H1 (cell line): Measurements from ENCODE around the gene ACY1. TPM values are rescaled to one million over a fixed set of nuclear protein-coding genes. Genes with fewer than 3 reads are reported as not detected.

ENCODE experiments used
- CTCF ChIA-PET: fragments of 300-600 bp; sonication (Branson Sonifier 250); formaldehyde crosslinking; loops from one replicate; lab custom pipeline; 2021; ENCODE audit not compliant: partially characterized antibody; lab: Charles Lee
- POLR2A ChIA-PET: fragments of 300-600 bp; sonication (Branson Sonifier 250); formaldehyde crosslinking; loops from one replicate; lab custom pipeline; 2021; ENCODE audit warnings: inconsistent platforms; ENCODE audit not compliant: partially characterized antibody; lab: Charles Lee
- DNase-seq, 2 experiments: peaks; one replicate each; pipeline versions ENCODE4 v3.0.0 to v3.0.0-alpha.2; 2010 to 2022; ENCODE audit warnings: low spot score in 2 of 2, low read depth in 1 of 2, mixed read lengths in 1 of 2
- FAIRE-seq: peaks from 2 replicates; lab custom pipeline; 2011; peaks lifted over from hg19 to GRCh38; lab: Jason Lieb, UNC
- H2AFZ ChIP-seq: 2 replicates; pipeline ENCODE4 v1.8.1; 2012; ENCODE audit warnings: low read length, inconsistent platforms
- H2AK5ac ChIP-seq: 2 replicates; pipeline ENCODE4 v1.6.1; 2013; ENCODE audit warnings: low read depth, low read length
- H2BK120ac ChIP-seq: replicated peaks from 2 replicates; pipeline ENCODE3; 2013; ENCODE audit warnings: low read depth, low read length, inconsistent platforms
- H2BK12ac ChIP-seq: 2 replicates; pipeline ENCODE4 v1.6.1; 2013; ENCODE audit warnings: low read depth, low read length
- H2BK15ac ChIP-seq: 2 replicates; pipeline ENCODE4 v1.6.1; 2013; ENCODE audit warnings: low read length
- H2BK20ac ChIP-seq: 2 replicates; pipeline ENCODE4 v1.6.1; 2013; ENCODE audit warnings: low read length
- H2BK5ac ChIP-seq: 2 replicates; pipeline ENCODE4 v1.6.1; 2013; ENCODE audit warnings: low read depth, low read length
- H3K14ac ChIP-seq: 2 replicates; pipeline ENCODE4 v1.6.1; 2013; ENCODE audit warnings: inconsistent platforms; ENCODE audit not compliant: insufficient read length
- H3K18ac ChIP-seq: 2 replicates; pipeline ENCODE4 v1.6.1; 2013; ENCODE audit warnings: low read length; ENCODE audit errors: extremely low read depth
- H3K23ac ChIP-seq: 2 replicates; pipeline ENCODE4 v1.6.1; 2013; ENCODE audit warnings: inconsistent platforms; ENCODE audit not compliant: insufficient read length
- H3K23me2 ChIP-seq: 2 replicates; pipeline ENCODE4 v1.6.1; 2013; ENCODE audit warnings: low read depth, low read length
- H3K27ac ChIP-seq: 2 replicates; pipeline ENCODE4 v1.6.1; 2011; ENCODE audit warnings: low read depth, low read length, inconsistent platforms
- H3K27me3 ChIP-seq, 4 experiments: replicated peaks in 1 of 4; 1 replicate in 1 of 4; 2 replicates in 3 of 4; pipeline versions ENCODE4 v1.6.1 to v1.8.1; 2011 to 2013; ENCODE audit warnings: low read length in 3 of 4, mild to moderate bottlenecking in 3 of 4, inconsistent platforms in 2 of 4, mixed read lengths in 2 of 4, moderate library complexity in 1 of 4; ENCODE audit not compliant: control insufficient read depth in 3 of 4, insufficient read depth in 3 of 4; ENCODE audit errors: extremely low read depth in 1 of 4
- H3K36me3 ChIP-seq, 4 experiments: 2 replicates each; pipeline versions ENCODE4 v1.6.1 to v1.8.1; 2011 to 2013; ENCODE audit warnings: mild to moderate bottlenecking in 4 of 4, low read length in 3 of 4, moderate library complexity in 2 of 4, control low read depth in 1 of 4, inconsistent platforms in 1 of 4; ENCODE audit not compliant: insufficient read depth in 4 of 4, control insufficient read depth in 2 of 4
- H3K4ac ChIP-seq: replicated peaks from 2 replicates; pipeline ENCODE3; 2013; ENCODE audit warnings: low read length, low read depth, mixed read lengths, inconsistent platforms; ENCODE audit not compliant: insufficient read length
- H3K4me1 ChIP-seq, 4 experiments: replicated peaks in 1 of 4; 1 replicate in 1 of 4; 2 replicates in 3 of 4; pipeline versions ENCODE4 v1.6.1 to v1.8.1; 2011 to 2013; ENCODE audit warnings: low read length in 3 of 4, inconsistent platforms in 2 of 4, mixed read lengths in 1 of 4; ENCODE audit not compliant: insufficient read depth in 4 of 4, control insufficient read depth in 3 of 4
- H3K4me2 ChIP-seq, 2 experiments: 2 replicates each; pipeline versions ENCODE4 v1.6.1 to v1.8.1; 2011 to 2013; ENCODE audit warnings: low read depth in 2 of 2, low read length in 2 of 2, control low read depth in 1 of 2, inconsistent platforms in 1 of 2, mild to moderate bottlenecking in 1 of 2; ENCODE audit not compliant: insufficient read depth in 1 of 2
- H3K4me3 ChIP-seq, 4 experiments: fragments of 200-600, 300-600 bp in 1 of 4; sonication (generic), shearing (Covaris generic), sonication (Bioruptor Twin) in 1 of 4; 2 replicates each; pipeline versions ENCODE4 v1.5.1 to v1.8.1; 2011 to 2016; ENCODE audit warnings: low read length in 4 of 4, low read depth in 3 of 4, control low read depth in 2 of 4, inconsistent platforms in 2 of 4, mild to moderate bottlenecking in 2 of 4, mixed read lengths in 1 of 4, moderate library complexity in 1 of 4; ENCODE audit not compliant: insufficient read depth in 2 of 4; ENCODE audit errors: extremely low read depth in 1 of 4
- H3K56ac ChIP-seq: replicated peaks from 2 replicates; pipeline ENCODE3; 2013; ENCODE audit warnings: low read depth, mild to moderate bottlenecking, mixed read lengths, low read length, inconsistent platforms; ENCODE audit not compliant: insufficient read length
- H3K79me1 ChIP-seq: 2 replicates; pipeline ENCODE4 v1.6.1; 2013; ENCODE audit warnings: low read depth, low read length, control low read depth
- H3K79me2 ChIP-seq, 2 experiments: 2 replicates each; pipeline versions ENCODE4 v1.6.1 to v1.8.1; 2012 to 2013; ENCODE audit warnings: low read length in 2 of 2, mild to moderate bottlenecking in 2 of 2, inconsistent platforms in 1 of 2; ENCODE audit not compliant: insufficient read depth in 2 of 2, control insufficient read depth in 1 of 2
- H3K9ac ChIP-seq, 4 experiments: replicated peaks in 1 of 4; 1 replicate in 1 of 4; 2 replicates in 3 of 4; pipeline versions ENCODE4 v1.6.1 to v1.8.1; 2011 to 2013; ENCODE audit warnings: low read depth in 3 of 4, low read length in 3 of 4, control low read depth in 2 of 4, mild to moderate bottlenecking in 2 of 4, moderate library complexity in 2 of 4, inconsistent platforms in 1 of 4; ENCODE audit errors: extremely low read depth in 1 of 4
- H3K9me3 ChIP-seq, 2 experiments: 2 replicates each; pipeline versions ENCODE4 v1.6.1 to v1.8.1; 2012 to 2013; ENCODE audit warnings: mild to moderate bottlenecking in 2 of 2, moderate library complexity in 2 of 2, control low read depth in 1 of 2, inconsistent platforms in 1 of 2, low read depth in 1 of 2, low read length in 1 of 2, mixed read lengths in 1 of 2; ENCODE audit not compliant: insufficient read depth in 2 of 2
- H4K20me1 ChIP-seq, 2 experiments: replicated peaks in 1 of 2; 2 replicates each; pipeline versions ENCODE3 to v1.8.1; 2011 to 2013; ENCODE audit warnings: inconsistent platforms in 2 of 2, low read length in 2 of 2, mild to moderate bottlenecking in 1 of 2; ENCODE audit not compliant: insufficient read depth in 2 of 2, control insufficient read depth in 1 of 2
- H4K5ac ChIP-seq: 2 replicates; pipeline ENCODE4 v1.6.1; 2013; ENCODE audit warnings: low read length, low read depth, mixed read lengths, inconsistent platforms; ENCODE audit not compliant: insufficient read length
- H4K8ac ChIP-seq: 2 replicates; pipeline ENCODE4 v1.8.0; 2013; ENCODE audit warnings: mild to moderate bottlenecking, moderate library complexity, low read length, inconsistent platforms; ENCODE audit not compliant: insufficient read depth; ENCODE audit errors: extremely low read depth
- H4K91ac ChIP-seq: replicated peaks from 2 replicates; pipeline ENCODE3; 2013; ENCODE audit warnings: low read length, mixed read lengths, inconsistent platforms; ENCODE audit not compliant: insufficient read length
- CTCF ChIP-seq, 3 experiments: IDR thresholded peaks; 1 replicate in 2 of 3; 2 replicates in 1 of 3; pipeline versions ENCODE4 v1.5.1 to v1.6.1; 2011; ENCODE audit warnings: low read length in 3 of 3, mild to moderate bottlenecking in 3 of 3, inconsistent platforms in 2 of 3, low read depth in 1 of 3, moderate library complexity in 1 of 3; ENCODE audit not compliant: insufficient read depth in 1 of 3; ENCODE audit errors: control extremely low read depth in 1 of 3
- GABPA ChIP-seq: IDR thresholded peaks from 2 replicates; pipeline ENCODE4 v1.6.1; 2011; ENCODE audit warnings: mild to moderate bottlenecking, low read length, moderate library complexity, borderline replicate concordance; ENCODE audit not compliant: insufficient read depth
- POU5F1 ChIP-seq: IDR thresholded peaks from 2 replicates; pipeline ENCODE4 v1.6.1; 2011; ENCODE audit warnings: low read depth, mild to moderate bottlenecking, low read length, moderate library complexity
- RAD21 ChIP-seq, 2 experiments: IDR thresholded peaks in 1 of 2; conservative IDR thresholded peaks in 1 of 2; 2 replicates each; pipeline ENCODE4 v1.6.1; 2011; ENCODE audit warnings: low read depth in 2 of 2, low read length in 2 of 2, improper control_type of control experiment in 1 of 2, inconsistent platforms in 1 of 2, mild to moderate bottlenecking in 1 of 2, moderate library complexity in 1 of 2
- SIN3A ChIP-seq, 2 experiments: IDR thresholded peaks in 1 of 2; conservative IDR thresholded peaks in 1 of 2; 2 replicates each; pipeline ENCODE4 v1.6.1; 2011 to 2012; ENCODE audit warnings: low read length in 2 of 2, improper control_type of control experiment in 1 of 2, low read depth in 1 of 2, mild to moderate bottlenecking in 1 of 2
- WGBS, 2 experiments: shearing (Covaris generic) in 1 of 2; methylation state at CpG; one replicate each; pipeline versions ENCODE4 v1.1.6 to v1.1.7; 2013 to 2015; ENCODE audit warnings: low lambda C conversion rate in 2 of 2, mixed read lengths in 2 of 2, inconsistent platforms in 1 of 2, low coverage in 1 of 2, missing lambda C conversion rate in 1 of 2; ENCODE audit not compliant: insufficient replicate concordance in 2 of 2, insufficient coverage in 1 of 2, insufficient read length in 1 of 2; ENCODE audit errors: extremely low coverage in 1 of 2, missing lambda C conversion rate in 1 of 2; 5-methylcytosine and 5-hydroxymethylcytosine counted together
- polyA plus RNA-seq, 7 experiments: library from polyadenylated mRNA; depleted of rRNA in 3 of 7; stranded (reverse) in 5 of 7; unstranded in 2 of 7; fragments of >200 nt in 5 of 7; fragments of 200-250 nt in 2 of 7; gene quantifications; 1 replicate in 5 of 7; 2 replicates in 1 of 7; 4 replicates in 1 of 7; pipeline versions ENCODE4 v1.2.1 to v1.2.3, GENCODE V29; 2011 to 2013; ENCODE audit warnings: missing spikeins in 2 of 7, mixed read lengths in 2 of 7
- total RNA-seq: library from RNA; stranded (reverse); fragmentation: NEBNext Ultra II Directional; extraction: Animal tissue kit (Norgen Biotek cat#: 25700); gene quantifications from 2 replicates; pipeline ENCODE4 v1.2.1, GENCODE V29; 2021

ACY1 gene
- total and polyA plus RNA-seq, 2 of the 8 experiments (the other 6 are each of a cell fraction or from before 2014, with no cell fraction given): 48.3 to 113 TPM

GRCh38 chr3:52004163-52004787 lies 20.9 kb downstream of the ACY1 start:
- Histone ChIP-seq H4K8ac (no peak overlapping the region), H3K27ac (no peak overlapping the region), H3K36me3 (no peaks in the 10 kb centered on the region), H4K20me1 (no peaks in the 10 kb centered on the region), H3K9me3 (no peaks in the 10 kb centered on the region), H3K4me1 (peaks cover 8 to 48% (median 34%) of the 10 kb centered on the region in 4 experiments), H3K56ac (no peak overlapping the region), H3K14ac (no peak overlapping the region), H3K23ac (no peak overlapping the region), H3K4me2 (no peak overlapping the region), H2AK5ac (no peak overlapping the region; the same call in 1 of the 2 replicates), H2BK15ac (peak overlapping the region; percentile 31; the same call in 1 of the 2 replicates), H2BK5ac (no peak overlapping the region), H3K27me3 (no peaks in the 10 kb centered on the region; a peak in 2 of 7 replicates), H3K4me3 (no peak overlapping the region), H2AFZ (no peak overlapping the region), H3K79me1 (no peaks in the 10 kb centered on the region), H3K4ac (no peak overlapping the region), H2BK120ac (peak overlapping the region; percentile 38), H4K5ac (no peak overlapping the region), H2BK12ac (peak overlapping the region; percentile 94; the same call in 1 of the 2 replicates), H4K91ac (no peak overlapping the region), H3K79me2 (no peaks in the 10 kb centered on the region), H3K23me2 (peaks cover 3% of the 10 kb centered on the region; the same call in 1 of the 2 replicates), H3K9ac (no peak overlapping the region), H3K18ac (no peak overlapping the region; the same call in 1 of the 2 replicates), H2BK20ac (peak overlapping the region; percentile 66)
- 41% methylated on average over 16 of the region's 16 CpGs; no CpG with 5 or more reads in 1 of the 2 experiments for WGBS, 2 experiments
- ChIA-PET POLR2A (interaction anchor here (0.8 to 7.2 kb wide), 13 partner anchors 10 to 143 kb away, joined by 3 to 95 read pairs (median 4); partner anchors contain the start of genes DUSP7 and RPL29), CTCF (interaction anchor here (0.6 to 24.7 kb wide), 48 partner anchors 8 to 383 kb away, joined by 3 to 984 read pairs (median 5); partner anchors contain the start of genes ABHD14B, ACY1, DUSP7 and RPL29)
- 0 out of 2 replicates have a peak, but pooled peaks have one; percentile 69 for TF ChIP-seq GABPA
- peak in 1 of 2 experiments; percentile 55; a peak in 1 of 4 replicates for TF ChIP-seq SIN3A (conservative IDR thresholded peaks at IDR 0.05 in 1 of 2, IDR thresholded peaks at IDR 0.05 in 1 of 2; ENCODE audit: low read depth in 1 of 2, low read length in 2 of 2)
- peak in 2 of 3 experiments; percentile 87 to 93; a peak in 3 of 4 replicates for TF ChIP-seq CTCF (IDR thresholded peaks at IDR 0.05; ENCODE audit: control extremely low read depth in 1 of 3, insufficient read depth in 1 of 3, low read depth in 1 of 3, low read length in 3 of 3)
- TF ChIP-seq RAD21 (IDR thresholded peaks at IDR 0.05 in 1 of 2, conservative IDR thresholded peaks at IDR 0.05 in 1 of 2; ENCODE audit: low read depth in 2 of 2, low read length in 2 of 2): peak; percentile 92 to 94
- no peak for TF ChIP-seq POU5F1
- DNase-seq: peak in 1 of 2 experiments; percentile 76
- FAIRE-seq: no peak
